Measurements from ENCODE around the gene FMN1. TPM values are rescaled to one million over a fixed set of nuclear protein-coding genes. Genes with fewer than 3 reads are reported as not detected.

Gene FMN1
- total RNA-seq, 1 experiment from 2014 or later: 0.37 TPM

DNA sequence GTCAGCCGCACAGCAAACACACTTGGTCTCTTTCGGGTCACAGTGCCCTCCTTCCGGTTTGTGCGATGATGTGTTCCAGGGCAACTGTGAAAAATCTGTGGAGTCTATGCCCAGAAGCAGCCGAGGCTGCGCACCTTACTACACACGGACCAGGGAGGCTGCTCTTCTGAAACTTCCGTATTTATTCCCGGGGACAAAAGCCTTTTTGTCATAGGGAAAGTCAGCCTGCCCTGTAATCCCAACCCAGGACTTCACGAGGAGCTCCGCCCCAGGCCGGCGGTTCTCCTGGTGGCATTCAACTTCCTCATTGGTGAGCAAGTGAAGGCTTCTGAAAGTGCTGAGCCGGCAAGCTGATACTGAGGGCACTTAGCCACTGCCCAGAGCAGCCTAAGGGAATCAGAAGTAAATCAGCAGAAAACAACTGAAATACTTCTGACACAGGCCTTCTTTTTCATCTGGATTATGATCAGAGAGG lies 126.5 kb downstream of the FMN1 start:
- no peak for DNase-seq (ENCODE audit: low spot score)
- BruUV-seq (replicated peaks): no TSS peak
- no peak for TF ChIP-seq EZH2 (IDR thresholded peaks at IDR 0.05; ENCODE audit: borderline replicate concordance, low read depth, low read length, poor library complexity, severe bottlenecking)
- TF ChIP-seq, protein P1, sequence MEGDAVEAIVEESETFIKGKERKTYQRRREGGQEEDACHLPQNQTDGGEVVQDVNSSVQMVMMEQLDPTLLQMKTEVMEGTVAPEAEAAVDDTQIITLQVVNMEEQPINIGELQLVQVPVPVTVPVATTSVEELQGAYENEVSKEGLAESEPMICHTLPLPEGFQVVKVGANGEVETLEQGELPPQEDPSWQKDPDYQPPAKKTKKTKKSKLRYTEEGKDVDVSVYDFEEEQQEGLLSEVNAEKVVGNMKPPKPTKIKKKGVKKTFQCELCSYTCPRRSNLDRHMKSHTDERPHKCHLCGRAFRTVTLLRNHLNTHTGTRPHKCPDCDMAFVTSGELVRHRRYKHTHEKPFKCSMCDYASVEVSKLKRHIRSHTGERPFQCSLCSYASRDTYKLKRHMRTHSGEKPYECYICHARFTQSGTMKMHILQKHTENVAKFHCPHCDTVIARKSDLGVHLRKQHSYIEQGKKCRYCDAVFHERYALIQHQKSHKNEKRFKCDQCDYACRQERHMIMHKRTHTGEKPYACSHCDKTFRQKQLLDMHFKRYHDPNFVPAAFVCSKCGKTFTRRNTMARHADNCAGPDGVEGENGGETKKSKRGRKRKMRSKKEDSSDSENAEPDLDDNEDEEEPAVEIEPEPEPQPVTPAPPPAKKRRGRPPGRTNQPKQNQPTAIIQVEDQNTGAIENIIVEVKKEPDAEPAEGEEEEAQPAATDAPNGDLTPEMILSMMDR (conservative IDR thresholded peaks at IDR 0.05; ENCODE audit: low read depth, low read length): no peak
- H3K36me3 ChIP-seq (ENCODE audit: insufficient read depth, low read length, poor library complexity, severe bottlenecking): no peaks in the 10 kb centered on the region
- H3K9me3 ChIP-seq (ENCODE audit: low read depth, low read length, poor library complexity, severe bottlenecking): no peaks in the 10 kb centered on the region
- H3K27ac ChIP-seq (ENCODE audit: low read depth, low read length, poor library complexity, severe bottlenecking): no peak overlapping the region
- H3K4me3 ChIP-seq (ENCODE audit: low read depth, low read length, poor library complexity, severe bottlenecking): peak overlapping the region; percentile 5
- H3K4me1 ChIP-seq (ENCODE audit: insufficient read depth, low read length, poor library complexity, severe bottlenecking): peaks cover 20% of the 10 kb centered on the region
- intact Hi-C loops (cut with micrococcal nuclease; ENCODE audit: unreplicated experiment): loop anchor here (10.0 kb wide), 1 partner anchor 667 kb away; no protein-coding TSS in a partner anchor
- ChIA-PET POLR2A (ENCODE audit: low non-redundant PET) (no interaction called here), CTCF (no interaction called here)
- H3K27me3 ChIP-seq (replicated peaks; ENCODE audit: insufficient read depth, low read depth, low read length, poor library complexity): peaks cover 69% of the 10 kb centered on the region

DNA sequence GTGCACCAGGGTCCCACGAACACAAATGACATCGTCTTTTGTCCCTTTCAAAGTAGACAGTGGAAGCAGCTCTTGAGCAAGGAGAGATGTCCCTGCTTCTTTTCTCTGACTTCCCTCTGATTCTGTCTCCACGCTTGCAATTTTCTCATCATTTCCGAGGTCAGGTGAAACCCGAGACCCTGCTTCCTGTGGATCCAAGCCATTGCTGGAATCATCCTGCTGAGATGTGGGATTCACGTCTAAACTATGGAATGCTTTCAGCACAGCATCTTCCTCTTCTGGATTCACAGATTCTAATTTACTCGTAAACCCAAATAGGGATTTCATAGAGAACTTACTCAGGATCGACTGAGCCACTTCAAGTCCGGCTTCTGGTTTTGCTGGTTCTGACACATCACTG lies 127.1 kb downstream of the FMN1 start:
- CTCF ChIA-PET: no interaction called here
- peak; percentile 24 for DNase-seq (ENCODE audit: low spot score)
- intact Hi-C loops (cut with micrococcal nuclease; ENCODE audit: unreplicated experiment): loop anchor here (10.0 kb wide), 1 partner anchor 667 kb away; no protein-coding TSS in a partner anchor
- peaks cover 20% of the 10 kb centered on the region for H3K4me1 ChIP-seq (ENCODE audit: insufficient read depth, low read length, poor library complexity, severe bottlenecking)
- no peak for TF ChIP-seq EZH2 (IDR thresholded peaks at IDR 0.05; ENCODE audit: borderline replicate concordance, low read depth, low read length, poor library complexity, severe bottlenecking)
- TF ChIP-seq, protein P1 (conservative IDR thresholded peaks at IDR 0.05; ENCODE audit: low read depth, low read length): no peak
- peaks cover 70% of the 10 kb centered on the region for H3K27me3 ChIP-seq (replicated peaks; ENCODE audit: insufficient read depth, low read depth, low read length, poor library complexity)
- no peaks in the 10 kb centered on the region for H3K36me3 ChIP-seq (ENCODE audit: insufficient read depth, low read length, poor library complexity, severe bottlenecking)
- no TSS peak for BruUV-seq (replicated peaks)
- no peaks in the 10 kb centered on the region for H3K9me3 ChIP-seq (ENCODE audit: low read depth, low read length, poor library complexity, severe bottlenecking)
- POLR2A ChIA-PET (ENCODE audit: low non-redundant PET): no interaction called here
- no peak overlapping the region for H3K27ac ChIP-seq (ENCODE audit: low read depth, low read length, poor library complexity, severe bottlenecking)
- H3K4me3 ChIP-seq (ENCODE audit: low read depth, low read length, poor library complexity, severe bottlenecking): peak overlapping the region; percentile 5

DNA sequence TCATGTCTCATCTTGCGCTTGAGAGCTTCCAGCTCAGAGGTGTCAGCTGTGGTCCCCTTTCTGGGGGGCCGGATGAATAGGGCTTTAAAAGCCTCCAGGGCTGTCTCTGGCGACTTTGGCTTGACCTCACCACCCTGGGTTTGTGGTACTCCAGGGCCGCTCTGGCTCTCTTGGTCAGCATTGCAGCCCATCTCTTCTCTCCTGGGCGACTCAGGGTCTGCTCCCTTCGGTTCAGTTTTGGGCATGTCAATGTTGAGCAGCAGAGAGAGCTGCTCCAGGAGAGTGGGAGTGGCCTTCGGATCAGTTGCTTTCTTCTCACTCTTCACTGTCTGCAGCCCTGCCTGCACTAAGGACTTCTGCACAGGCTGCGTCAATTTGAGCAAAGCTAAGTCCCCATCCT lies 127.9 kb downstream of the FMN1 start:
- Histone ChIP-seq H3K27ac (ENCODE audit: low read depth, low read length, poor library complexity, severe bottlenecking) (no peak overlapping the region), H3K9me3 (ENCODE audit: low read depth, low read length, poor library complexity, severe bottlenecking) (no peaks in the 10 kb centered on the region), H3K4me1 (ENCODE audit: insufficient read depth, low read length, poor library complexity, severe bottlenecking) (peaks cover 20% of the 10 kb centered on the region), H3K4me3 (ENCODE audit: low read depth, low read length, poor library complexity, severe bottlenecking) (no peak overlapping the region), H3K27me3 (replicated peaks; ENCODE audit: insufficient read depth, low read depth, low read length, poor library complexity) (peaks cover 66% of the 10 kb centered on the region), H3K36me3 (ENCODE audit: insufficient read depth, low read length, poor library complexity, severe bottlenecking) (no peaks in the 10 kb centered on the region)
- TF ChIP-seq, protein P1 (conservative IDR thresholded peaks at IDR 0.05; ENCODE audit: low read depth, low read length): no peak
- TF ChIP-seq EZH2 (IDR thresholded peaks at IDR 0.05; ENCODE audit: borderline replicate concordance, low read depth, low read length, poor library complexity, severe bottlenecking): no peak
- no TSS peak for BruUV-seq (replicated peaks)
- DNase-seq (ENCODE audit: low spot score): no peak
- intact Hi-C loops (cut with micrococcal nuclease; ENCODE audit: unreplicated experiment): loop anchor here (10.0 kb wide), 1 partner anchor 668 kb away; no protein-coding TSS in a partner anchor
- POLR2A ChIA-PET (ENCODE audit: low non-redundant PET): no interaction called here
- CTCF ChIA-PET: no interaction called here

Measured in A673 (cell line).